ENCODE data around the gene PDE2A. TPM values are rescaled to one million over a fixed set of nuclear protein-coding genes. Genes with fewer than 3 reads are reported as not detected.

The PDE2A gene
- total RNA-seq, 6 experiments from 2014 or later: 11.2 to 46.3 (median 22.8) TPM

- TF ChIP-seq CTCF (IDR thresholded peaks at IDR 0.05) (no peak), POLR2A (IDR thresholded peaks at IDR 0.05) (no peak)
- Histone ChIP-seq H3K4me1 (peaks cover 0 to 10% (median 0%) of the 10 kb centered on the region in 4 donors), H3K9me3 (no peaks in the 10 kb centered on the region), H3K27ac (no peak overlapping the region), H3K27me3 (peaks cover 0 to 29% of the 10 kb centered on the region in 2 donors), H3K4me3 (no peak overlapping the region), H3K36me3 (no peaks in the 10 kb centered on the region)
- peak in 1 of 3 donors; percentile 44 for DNase-seq
- ATAC-seq: no peak
- intact Hi-C loops (cut with DNase I): loop anchor here in 1 of 2 donors (2.0 kb wide), 1 partner anchor 54 kb away; no protein-coding TSS in a partner anchor
- WGBS (ENCODE audit: insufficient coverage, low coverage, low lambda C conversion rate, missing lambda C conversion rate): 38% methylated on average over 2 of the region's 7 CpGs
Observed at GRCh38 chr11:72588421-72589410, 85.5 kb downstream of the PDE2A start.

GRCh38 chr11:72587696-72588095 is 86.5 kb downstream of the PDE2A start:
- TF ChIP-seq POLR2A (IDR thresholded peaks at IDR 0.05) (no peak), CTCF (IDR thresholded peaks at IDR 0.05) (no peak)
- Histone ChIP-seq H3K4me3 (no peak overlapping the region), H3K36me3 (no peaks in the 10 kb centered on the region), H3K9me3 (no peaks in the 10 kb centered on the region), H3K27me3 (peaks cover 0 to 29% of the 10 kb centered on the region in 2 donors), H3K27ac (no peak overlapping the region), H3K4me1 (peaks cover 0 to 10% (median 0%) of the 10 kb centered on the region in 4 donors)
- 60% methylated on average over 1 of the region's 1 CpG for WGBS (ENCODE audit: insufficient coverage, low coverage, low lambda C conversion rate, missing lambda C conversion rate)
- intact Hi-C loops (cut with DNase I): loop anchor here in 1 of 2 donors (2.0 kb wide), 1 partner anchor 55 kb away; no protein-coding TSS in a partner anchor
- ATAC-seq: no peak
- DNase-seq: peak in 2 of 3 donors; percentile 2 to 31

- Histone ChIP-seq H3K4me1 (peaks cover 0 to 10% (median 0%) of the 10 kb centered on the region in 4 donors), H3K4me3 (no peak overlapping the region), H3K9me3 (no peaks in the 10 kb centered on the region), H3K36me3 (no peaks in the 10 kb centered on the region), H3K27me3 (peaks cover 0 to 29% of the 10 kb centered on the region in 2 donors), H3K27ac (no peak overlapping the region)
- intact Hi-C loops (cut with DNase I): no loop called here
- 67% methylated on average over 1 of the region's 7 CpGs for WGBS (ENCODE audit: insufficient coverage, low coverage, low lambda C conversion rate, missing lambda C conversion rate)
- DNase-seq: peak in 2 of 3 donors; percentile 12 to 44
- ATAC-seq: no peak
- TF ChIP-seq CTCF (IDR thresholded peaks at IDR 0.05): no peak
- no peak for TF ChIP-seq POLR2A (IDR thresholded peaks at IDR 0.05)
Observed at GRCh38 chr11:72586321-72587090, 87.7 kb downstream of the PDE2A start.

GRCh38 chr11:72585762-72586311 is 88.4 kb downstream of the PDE2A start:
- intact Hi-C loops (cut with DNase I): no loop called here
- ATAC-seq: peak; percentile 76 to 86 (median 82)

More at GRCh38 chr11:72585762-72586311, 88.4 kb downstream of the PDE2A start:
- peaks cover 0 to 24% of the 10 kb centered on the region in 2 donors for H3K27me3 ChIP-seq
- peaks cover 0 to 10% (median 0%) of the 10 kb centered on the region in 4 donors for H3K4me1 ChIP-seq
- no peak overlapping the region for H3K4me3 ChIP-seq
- whole genome bisulfite sequencing (ENCODE audit: insufficient coverage, low coverage, low lambda C conversion rate, missing lambda C conversion rate): 0% methylated on average over 1 of the region's 15 CpGs
- H3K9me3 ChIP-seq: no peaks in the 10 kb centered on the region
- no peak for TF ChIP-seq POLR2A (IDR thresholded peaks at IDR 0.05)
- peak; percentile 90 to 95 (median 92) for TF ChIP-seq CTCF (IDR thresholded peaks at IDR 0.05)
- peak; percentile 59 to 67 (median 60) for DNase-seq
- no peaks in the 10 kb centered on the region for H3K36me3 ChIP-seq
- no peak overlapping the region for H3K27ac ChIP-seq
